Parathyroid adenoma (tissue), 2 donors: ENCODE measurements around the gene POGK.
"Not testable (repeated sequence)": the region's sequence is repeated elsewhere in the genome, so short reads cannot be mapped to it uniquely, and the experiment has no call there.

Source experiments
- H2AFZ ChIP-seq: fragments of 300-600 bp; sonication (generic); one replicate; pipeline ENCODE4 v1.7.0; 2017; ENCODE audit warnings: antibody characterized with exemption, mild to moderate bottlenecking
- H3K27ac ChIP-seq: fragments of 300-600 bp; sonication (generic); one replicate; pipeline ENCODE4 v1.7.0; 2017
- H3K27me3 ChIP-seq: fragments of 300-600 bp; sonication (generic); one replicate; pipeline ENCODE4 v1.7.0; 2017; ENCODE audit warnings: low read length; ENCODE audit not compliant: control insufficient read depth, insufficient read depth
- H3K36me3 ChIP-seq: fragments of 300-600 bp; sonication (generic); one replicate; pipeline ENCODE4 v1.7.0; 2017; ENCODE audit warnings: low read length; ENCODE audit not compliant: control insufficient read depth, insufficient read depth
- H3K4me1 ChIP-seq: fragments of 300-600 bp; sonication (generic); one replicate; pipeline ENCODE4 v1.7.0; 2017; ENCODE audit warnings: control low read depth
- H3K4me2 ChIP-seq: fragments of 300-600 bp; sonication (generic); one replicate; pipeline ENCODE4 v1.7.0; 2017; ENCODE audit warnings: low read length
- H3K4me3 ChIP-seq: fragments of 300-600 bp; sonication (generic); one replicate; pipeline ENCODE4 v1.7.0; 2017; ENCODE audit warnings: low read depth, low read length
- H3K79me2 ChIP-seq: fragments of 300-600 bp; sonication (generic); one replicate; pipeline ENCODE4 v1.7.0; 2017; ENCODE audit warnings: control low read depth
- H3K9ac ChIP-seq: fragments of 300-600 bp; sonication (generic); one replicate; pipeline ENCODE4 v1.7.0; 2017; ENCODE audit warnings: mild to moderate bottlenecking
- H3K9me3 ChIP-seq: fragments of 300-600 bp; sonication (generic); one replicate; pipeline ENCODE4 v1.7.0; 2017; ENCODE audit warnings: low read length; ENCODE audit not compliant: control insufficient read depth
- TF ChIP-seq, protein P1 (sequence below): fragments of 300-600 bp; sonication (generic); IDR thresholded peaks from one replicate; pipeline ENCODE4 v1.7.0; 2017; ENCODE audit warnings: antibody characterized with exemption, mild to moderate bottlenecking
- donor health status: primary hyperparathyroidism.

POGK gene

GRCh38 chr1:166813508-166814223, 25.6 kb upstream of the POGK start:
- Histone ChIP-seq H3K27ac (no peak overlapping the region), H3K4me1 (no peaks in the 10 kb centered on the region), H3K27me3 (no peaks in the 10 kb centered on the region), H3K4me2 (no peak overlapping the region), H3K9ac (no peak overlapping the region), H3K36me3 (no peaks in the 10 kb centered on the region), H3K9me3 (no peaks in the 10 kb centered on the region), H2AFZ (no peak overlapping the region), H3K79me2 (no peaks in the 10 kb centered on the region), H3K4me3 (no peak overlapping the region)
- TF ChIP-seq, protein P1, sequence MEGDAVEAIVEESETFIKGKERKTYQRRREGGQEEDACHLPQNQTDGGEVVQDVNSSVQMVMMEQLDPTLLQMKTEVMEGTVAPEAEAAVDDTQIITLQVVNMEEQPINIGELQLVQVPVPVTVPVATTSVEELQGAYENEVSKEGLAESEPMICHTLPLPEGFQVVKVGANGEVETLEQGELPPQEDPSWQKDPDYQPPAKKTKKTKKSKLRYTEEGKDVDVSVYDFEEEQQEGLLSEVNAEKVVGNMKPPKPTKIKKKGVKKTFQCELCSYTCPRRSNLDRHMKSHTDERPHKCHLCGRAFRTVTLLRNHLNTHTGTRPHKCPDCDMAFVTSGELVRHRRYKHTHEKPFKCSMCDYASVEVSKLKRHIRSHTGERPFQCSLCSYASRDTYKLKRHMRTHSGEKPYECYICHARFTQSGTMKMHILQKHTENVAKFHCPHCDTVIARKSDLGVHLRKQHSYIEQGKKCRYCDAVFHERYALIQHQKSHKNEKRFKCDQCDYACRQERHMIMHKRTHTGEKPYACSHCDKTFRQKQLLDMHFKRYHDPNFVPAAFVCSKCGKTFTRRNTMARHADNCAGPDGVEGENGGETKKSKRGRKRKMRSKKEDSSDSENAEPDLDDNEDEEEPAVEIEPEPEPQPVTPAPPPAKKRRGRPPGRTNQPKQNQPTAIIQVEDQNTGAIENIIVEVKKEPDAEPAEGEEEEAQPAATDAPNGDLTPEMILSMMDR = no peak

DNA sequence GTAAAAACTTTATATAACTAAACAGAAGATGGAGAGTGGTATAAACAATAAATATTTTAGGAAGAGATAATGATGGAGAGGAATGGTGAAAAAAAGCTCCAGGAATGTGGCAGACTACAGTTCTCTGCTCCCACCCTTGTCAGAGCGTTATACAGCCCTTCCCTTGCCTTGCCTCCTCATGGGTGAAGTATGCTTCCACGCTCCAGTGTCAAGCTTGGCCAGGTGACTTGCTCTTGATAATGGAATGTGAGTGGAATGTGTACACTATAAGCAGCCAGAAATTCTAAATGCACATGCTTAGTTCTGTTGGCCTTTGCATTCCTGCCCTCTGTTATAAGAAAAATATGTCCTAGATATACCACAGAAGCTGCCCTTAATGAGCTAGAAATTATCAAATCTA, 24.7 kb upstream of the POGK start:
- H3K9ac ChIP-seq = no peak overlapping the region
- H3K4me1 ChIP-seq = no peaks in the 10 kb centered on the region
- H3K27ac ChIP-seq = no peak overlapping the region
- no peaks in the 10 kb centered on the region for H3K79me2 ChIP-seq
- H3K36me3 ChIP-seq = no peaks in the 10 kb centered on the region
- no peak overlapping the region for H3K4me3 ChIP-seq
- TF ChIP-seq, protein P1 = no peak
- H2AFZ ChIP-seq = no peak overlapping the region
- H3K27me3 ChIP-seq = no peaks in the 10 kb centered on the region
- H3K9me3 ChIP-seq = no peaks in the 10 kb centered on the region
- no peak overlapping the region for H3K4me2 ChIP-seq

DNA sequence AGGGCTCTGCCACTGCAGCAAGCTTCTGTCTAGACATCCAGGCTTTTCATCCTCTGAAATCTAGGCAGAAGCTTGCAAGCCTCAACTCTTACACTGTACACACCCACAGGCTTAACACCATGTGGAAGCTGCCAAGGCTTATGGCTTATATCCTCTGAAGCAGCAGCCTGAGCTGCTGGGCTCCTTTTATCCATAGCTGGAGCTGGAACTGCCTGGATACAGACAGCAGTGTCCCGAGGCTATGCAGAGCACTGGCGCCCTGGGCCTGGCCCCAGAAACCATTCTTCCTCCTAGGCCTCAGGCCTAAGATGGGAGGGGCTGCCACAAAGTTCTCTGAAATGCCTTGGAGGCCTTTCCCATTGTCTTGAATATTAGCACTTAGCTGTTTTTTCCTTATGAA, 19.3 kb upstream of the POGK start:
- H3K4me2 ChIP-seq = no peak overlapping the region
- TF ChIP-seq, protein P1 = no peak
- H3K27ac ChIP-seq = no peak overlapping the region
- H3K4me3 ChIP-seq = no peak overlapping the region
- no peaks in the 10 kb centered on the region for H3K9me3 ChIP-seq
- no peaks in the 10 kb centered on the region for H3K36me3 ChIP-seq
- no peak overlapping the region for H3K9ac ChIP-seq
- H3K4me1 ChIP-seq = no peaks in the 10 kb centered on the region
- H3K27me3 ChIP-seq = no peaks in the 10 kb centered on the region
- H2AFZ ChIP-seq = no peak overlapping the region
- no peaks in the 10 kb centered on the region for H3K79me2 ChIP-seq

DNA sequence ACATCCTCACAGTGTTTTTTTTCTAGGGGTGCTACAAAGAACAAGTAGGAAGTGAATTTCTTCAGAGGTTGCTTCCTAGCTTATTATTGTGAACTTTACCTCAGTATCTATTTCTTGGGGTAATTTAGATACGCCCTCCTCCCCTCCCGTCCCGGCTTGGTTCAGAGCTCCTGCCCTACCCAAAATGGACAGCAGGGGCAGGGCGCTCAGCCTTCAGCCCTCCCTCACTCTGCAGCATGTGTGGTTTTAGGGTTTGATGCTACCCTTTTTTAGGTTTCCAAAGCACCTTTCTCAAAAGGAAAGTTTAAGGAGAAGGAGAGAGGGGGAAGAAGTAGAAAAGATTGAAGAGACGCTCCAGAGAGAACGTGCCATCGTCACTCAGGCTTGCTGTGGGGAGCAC, 16.9 kb upstream of the POGK start:
- Histone ChIP-seq H3K27ac (no peak overlapping the region), H3K4me3 (no peak overlapping the region), H3K27me3 (no peaks in the 10 kb centered on the region), H3K9me3 (no peaks in the 10 kb centered on the region), H3K79me2 (no peaks in the 10 kb centered on the region), H3K4me1 (no peaks in the 10 kb centered on the region), H3K36me3 (no peaks in the 10 kb centered on the region), H3K9ac (no peak overlapping the region), H2AFZ (no peak overlapping the region), H3K4me2 (no peak overlapping the region)
- TF ChIP-seq, protein P1 = no peak

GRCh38 chr1:166827426-166827825, 11.8 kb upstream of the POGK start:
- Histone ChIP-seq H3K9me3 (no peaks in the 10 kb centered on the region), H3K36me3 (no peaks in the 10 kb centered on the region), H3K27me3 (no peaks in the 10 kb centered on the region), H3K79me2 (no peaks in the 10 kb centered on the region), H2AFZ (no peak overlapping the region), H3K4me1 (no peaks in the 10 kb centered on the region), H3K27ac (no peak overlapping the region), H3K4me3 (no peak overlapping the region), H3K4me2 (no peak overlapping the region), H3K9ac (no peak overlapping the region)
- TF ChIP-seq, protein P1 = no peak

DNA sequence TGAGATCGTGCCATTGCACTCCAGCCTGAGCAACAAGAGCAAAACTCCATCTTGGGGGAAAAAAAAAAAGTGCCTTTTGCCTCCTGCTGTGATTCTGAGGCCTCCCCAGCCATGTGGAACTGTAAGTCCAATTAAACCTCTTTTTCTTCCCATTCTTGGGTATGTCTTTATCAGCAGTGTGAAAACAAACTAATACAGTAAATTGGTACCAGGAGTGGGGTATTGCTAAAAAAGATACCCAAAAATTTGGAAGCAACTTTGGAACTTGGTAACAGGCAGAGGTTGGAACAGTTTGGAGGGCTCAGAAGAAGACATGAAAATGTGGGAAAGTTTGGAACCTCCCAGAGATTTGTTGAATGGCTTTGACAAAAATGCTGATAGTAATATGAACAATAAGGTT, 9.5 kb upstream of the POGK start:
- H3K9me3 ChIP-seq, H3K4me1 ChIP-seq, H2AFZ ChIP-seq, H3K36me3 ChIP-seq, H3K4me3 ChIP-seq, H3K9ac ChIP-seq, H3K79me2 ChIP-seq, H3K27me3 ChIP-seq, H3K27ac ChIP-seq, H3K4me2 ChIP-seq: not testable (repeated sequence)
